MCF 10A (cell line): ENCODE results near the gene FAM53A. TPM values are rescaled to one million over a fixed set of nuclear protein-coding genes. Genes with fewer than 3 reads are reported as not detected.
A peak's percentile ranks its signal among the peaks of the same experiment; 100 is the strongest.

Source experiments
- BruUV-seq: library from RNA; stranded (reverse); fragments of 400-500 nt; replicated peaks from 2 replicates; lab custom pipeline; 2021; lab: Mats Ljungman, UMichigan
- CTCF ChIA-PET: fragments of 300-600 bp; sonication (Branson Sonifier 250); formaldehyde crosslinking; extraction: SDS; loops from one replicate; lab custom pipeline; 2021; ENCODE audit warnings: antibody characterized with exemption, inconsistent platforms; lab: Yijun Ruan, JAX
- POLR2A ChIA-PET: fragments of 300-600, 350-650 bp; sonication (Branson Sonifier 250); formaldehyde crosslinking; extraction: SDS; loops from one replicate; lab custom pipeline; 2020; ENCODE audit warnings: antibody characterized with exemption, inconsistent platforms; lab: Yijun Ruan, JAX
- DNase-seq: peaks from one replicate; pipeline ENCODE4 v3.0.0-alpha.2; 2018; ENCODE audit not compliant: unreplicated experiment
- H3K27ac Mint-ChIP-seq: one replicate; pipeline ENCODE4 v1.8.0; 2022; ENCODE audit warnings: mild to moderate bottlenecking, low read depth, mixed read lengths; ENCODE audit not compliant: unreplicated experiment
- H3K27me3 Mint-ChIP-seq: one replicate; pipeline ENCODE4 v1.8.0; 2022; ENCODE audit warnings: mixed read lengths; ENCODE audit not compliant: insufficient read depth, unreplicated experiment
- H3K36me3 Mint-ChIP-seq: one replicate; pipeline ENCODE4 v1.8.0; 2022; ENCODE audit warnings: mild to moderate bottlenecking, moderate library complexity, mixed read lengths; ENCODE audit not compliant: insufficient read depth, unreplicated experiment
- H3K4me1 Mint-ChIP-seq: one replicate; pipeline ENCODE4 v1.8.0; 2022; ENCODE audit warnings: mixed read lengths; ENCODE audit not compliant: insufficient read depth, unreplicated experiment
- H3K4me3 Mint-ChIP-seq: one replicate; pipeline ENCODE4 v1.8.0; 2022; ENCODE audit warnings: mild to moderate bottlenecking, moderate library complexity, mixed read lengths; ENCODE audit not compliant: unreplicated experiment
- H3K9me3 Mint-ChIP-seq: one replicate; pipeline ENCODE4 v1.8.0; 2022; ENCODE audit warnings: mixed read lengths; ENCODE audit not compliant: unreplicated experiment
- CTCF ChIP-seq: fragments of 200-600 bp; IDR thresholded peaks from one replicate; pipeline ENCODE4 v1.8.0; 2022; ENCODE audit warnings: antibody characterized with exemption, mild to moderate bottlenecking; ENCODE audit not compliant: unreplicated experiment
- intact Hi-C: fragments of 100-400 bp; cut with micrococcal nuclease; formaldehyde crosslinking; loops from 2 replicates; pipeline ENCODE4 v1.14.1; 2022
- total RNA-seq: library from RNA; stranded (reverse); gene quantifications from 2 replicates; pipeline ENCODE4 v1.2.3, GENCODE V29; 2022

FAM53A gene
- total RNA-seq, 1 experiment from 2014 or later: 6.6 TPM

GRCh38 chr4:1667273-1667672 is 16.8 kb downstream of the FAM53A start:
- intact Hi-C loops: no loop called here
- no peak for DNase-seq
- Mint-ChIP-seq H3K36me3 (peaks cover 6% of the 10 kb centered on the region), H3K4me1 (no peaks in the 10 kb centered on the region), H3K4me3 (no peak overlapping the region), H3K27ac (no peak overlapping the region), H3K9me3 (no peaks in the 10 kb centered on the region), H3K27me3 (no peaks in the 10 kb centered on the region)
- no TSS peak for BruUV-seq
- TF ChIP-seq CTCF: no peak
- ChIA-PET POLR2A (no interaction called here), CTCF (interaction anchor here (0.6 kb wide), 1 partner anchor 287 kb away, joined by 3 read pairs; no protein-coding TSS in a partner anchor)

- Mint-ChIP-seq H3K4me3 (no peak overlapping the region), H3K27ac (no peak overlapping the region), H3K4me1 (no peaks in the 10 kb centered on the region), H3K27me3 (no peaks in the 10 kb centered on the region), H3K9me3 (no peaks in the 10 kb centered on the region), H3K36me3 (peaks cover 12% of the 10 kb centered on the region)
- intact Hi-C loops: no loop called here
- TF ChIP-seq CTCF: no peak
- BruUV-seq: no TSS peak
- ChIA-PET POLR2A (no interaction called here), CTCF (interaction anchor here (0.6 kb wide), 1 partner anchor 512 kb away, joined by 3 read pairs; no protein-coding TSS in a partner anchor)
- peak; percentile 50 for DNase-seq
Observed at GRCh38 chr4:1666391-1666790, 17.7 kb downstream of the FAM53A start.

GRCh38 chr4:1664141-1664540 is 20.0 kb downstream of the FAM53A start:
- Mint-ChIP-seq H3K4me1 (no peaks in the 10 kb centered on the region), H3K9me3 (no peaks in the 10 kb centered on the region), H3K27ac (no peak overlapping the region), H3K4me3 (no peak overlapping the region), H3K27me3 (no peaks in the 10 kb centered on the region), H3K36me3 (peaks cover 12% of the 10 kb centered on the region)
- ChIA-PET POLR2A (no interaction called here), CTCF (interaction anchor here (0.7 kb wide), 1 partner anchor 82 kb away, joined by 3 read pairs; no protein-coding TSS in a partner anchor)
- no TSS peak for BruUV-seq
- no peak for TF ChIP-seq CTCF
- no peak for DNase-seq
- intact Hi-C loops: no loop called here

GRCh38 chr4:1663549-1663948 is 20.6 kb downstream of the FAM53A start:
- DNase-seq: no peak
- H3K4me3 Mint-ChIP-seq: no peak overlapping the region
- peaks cover 10% of the 10 kb centered on the region for H3K36me3 Mint-ChIP-seq
- intact Hi-C loops: no loop called here
- no peaks in the 10 kb centered on the region for H3K4me1 Mint-ChIP-seq
- no peaks in the 10 kb centered on the region for H3K27me3 Mint-ChIP-seq
- H3K9me3 Mint-ChIP-seq: no peaks in the 10 kb centered on the region
- ChIA-PET POLR2A (no interaction called here), CTCF (interaction anchor here (0.7 kb wide), 1 partner anchor 83 kb away, joined by 3 read pairs; no protein-coding TSS in a partner anchor)
- TF ChIP-seq CTCF: no peak
- H3K27ac Mint-ChIP-seq: no peak overlapping the region
- BruUV-seq: no TSS peak
